GM19238 (cell line): Measurements from ENCODE around the gene SRSF1.
"Not testable (repeated sequence)": the region's sequence is repeated elsewhere in the genome, so short reads cannot be mapped to it uniquely, and the experiment has no call there.

ENCODE experiments used
- DNase-seq: peaks from one replicate; pipeline ENCODE4 v3.0.0; 2011; ENCODE audit warnings: low spot score; ENCODE audit not compliant: insufficient read length

Gene SRSF1

DNA sequence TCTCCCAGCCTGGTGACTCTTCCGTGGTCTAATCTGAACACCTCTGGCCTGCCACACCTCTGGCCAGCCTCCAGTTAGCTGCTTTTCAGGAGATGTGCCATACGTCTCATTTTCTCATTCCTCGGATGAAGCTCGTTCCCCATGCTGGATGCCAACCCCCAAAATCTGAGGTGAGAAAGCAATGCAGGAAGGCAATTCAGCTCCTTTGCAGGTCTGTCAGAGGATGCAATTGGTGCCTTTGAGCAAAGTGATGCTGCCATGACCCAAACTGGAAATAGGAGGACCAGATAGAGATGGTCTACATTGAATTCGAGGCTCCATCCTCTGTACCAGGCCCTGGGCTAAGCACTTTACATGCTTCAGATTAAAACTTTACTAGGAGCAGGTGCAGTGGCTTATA lies 40.8 kb downstream of the SRSF1 start:
- no peak for DNase-seq

DNA sequence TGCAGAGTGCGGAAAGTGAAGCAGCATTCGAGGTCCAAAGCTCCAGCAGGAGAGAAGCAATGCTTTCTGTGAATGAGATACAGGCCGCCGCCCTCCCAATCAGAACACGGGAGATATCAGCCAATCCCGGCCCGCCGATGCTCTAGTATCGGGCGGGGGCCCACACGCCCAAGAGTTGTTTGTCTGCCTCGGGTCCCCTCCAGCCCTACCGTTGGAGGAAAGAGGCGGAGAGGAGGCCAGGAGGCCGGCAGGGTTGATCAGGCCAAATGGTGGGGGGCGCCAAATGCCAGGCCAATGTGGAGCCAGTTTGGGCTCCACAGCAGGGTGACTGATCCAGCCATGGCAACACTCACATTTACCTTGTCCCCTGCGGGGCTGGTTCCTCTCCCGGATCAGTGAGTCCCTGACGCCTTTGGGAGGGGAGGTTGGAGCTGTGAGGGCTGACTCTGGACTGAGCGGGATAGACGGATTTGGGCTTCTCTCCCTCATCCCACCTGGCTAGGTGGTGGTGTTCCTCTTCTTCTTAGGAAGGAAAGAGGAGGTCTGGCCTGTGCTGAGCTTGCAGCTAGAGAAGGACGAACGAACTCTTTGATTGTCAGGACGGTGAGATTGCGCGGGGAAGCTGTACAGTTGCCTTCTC lies 41.4 kb downstream of the SRSF1 start:
- no peak for DNase-seq

DNA sequence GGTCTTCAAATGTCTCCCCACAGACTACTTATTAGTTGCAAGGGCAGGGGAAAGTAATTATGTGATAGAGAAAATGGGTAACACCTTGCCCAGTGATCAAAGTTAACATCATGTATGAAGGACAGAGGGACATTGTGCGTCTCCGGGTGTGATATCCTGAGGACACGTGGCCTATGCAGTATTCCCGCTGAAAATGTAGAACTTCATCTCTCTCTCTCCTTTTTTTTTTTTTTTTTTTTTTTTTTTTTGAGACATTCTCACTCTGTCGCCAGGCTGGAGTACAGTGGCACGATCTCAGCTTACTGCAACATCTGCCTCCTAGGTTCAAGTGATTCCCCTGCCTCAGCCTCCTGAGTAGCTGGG lies 43.9 kb downstream of the SRSF1 start:
- no peak for DNase-seq

DNA sequence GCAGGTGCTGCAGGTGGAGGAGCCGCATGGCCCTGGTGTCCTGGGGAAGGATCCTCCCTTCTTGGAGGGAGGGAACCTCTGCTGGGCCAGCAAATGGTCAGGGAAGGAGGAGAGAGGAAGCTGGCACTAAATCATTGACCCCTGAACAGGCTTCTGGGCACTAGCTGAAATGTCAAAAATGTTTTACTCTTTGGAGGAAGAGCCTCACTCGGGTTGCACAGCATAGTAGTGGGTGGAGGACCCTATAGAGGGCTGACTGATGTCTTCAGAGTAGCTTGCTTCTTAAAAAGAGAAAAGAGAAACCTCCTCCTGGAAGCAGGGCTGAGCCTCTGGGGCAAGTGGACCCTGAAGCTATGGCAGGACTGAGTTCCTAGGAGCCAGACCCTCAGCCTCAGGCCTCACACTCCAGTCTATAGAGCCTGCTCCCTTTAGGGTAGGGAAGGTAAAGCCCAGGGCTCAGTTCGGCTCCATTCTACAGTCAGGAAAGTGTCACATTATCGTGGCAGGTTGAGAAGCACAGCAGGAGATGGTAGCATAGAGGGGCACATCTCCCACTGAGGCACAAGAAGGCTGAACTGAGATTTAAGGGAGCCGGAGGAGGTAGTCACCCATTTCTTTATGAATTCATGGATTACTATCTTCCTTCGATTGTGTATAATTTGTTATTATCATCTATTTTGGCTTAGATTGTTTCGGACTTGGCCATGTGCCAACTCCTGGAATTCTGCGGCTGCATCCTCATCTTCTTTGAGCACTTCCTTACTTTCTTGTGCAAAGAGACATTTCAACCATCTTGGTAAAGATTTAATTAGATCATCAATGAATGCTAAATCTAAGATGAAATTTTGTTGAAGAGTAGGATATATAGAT lies 44.5 kb downstream of the SRSF1 start:
- DNase-seq = no peak

DNA sequence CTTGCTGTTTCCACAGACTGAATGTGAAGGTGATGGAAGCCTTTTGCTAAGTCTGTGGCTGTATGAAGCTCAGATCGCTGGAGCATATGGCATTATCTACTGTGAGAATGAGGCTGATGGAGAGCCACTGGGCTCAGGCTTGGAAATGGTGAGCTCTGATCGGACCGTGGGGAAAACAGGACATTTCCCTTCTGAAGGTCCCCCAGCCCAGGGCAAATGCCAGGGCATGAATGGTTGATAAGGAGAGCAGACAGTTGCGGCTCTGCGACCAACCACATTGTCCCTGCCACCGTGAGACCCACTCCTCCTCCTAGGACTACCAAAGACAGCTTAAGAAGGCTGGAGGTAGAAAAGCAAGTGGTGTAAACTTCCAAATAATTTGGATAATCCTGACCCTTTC lies 47.1 kb downstream of the SRSF1 start:
- DNase-seq = no peak

DNA sequence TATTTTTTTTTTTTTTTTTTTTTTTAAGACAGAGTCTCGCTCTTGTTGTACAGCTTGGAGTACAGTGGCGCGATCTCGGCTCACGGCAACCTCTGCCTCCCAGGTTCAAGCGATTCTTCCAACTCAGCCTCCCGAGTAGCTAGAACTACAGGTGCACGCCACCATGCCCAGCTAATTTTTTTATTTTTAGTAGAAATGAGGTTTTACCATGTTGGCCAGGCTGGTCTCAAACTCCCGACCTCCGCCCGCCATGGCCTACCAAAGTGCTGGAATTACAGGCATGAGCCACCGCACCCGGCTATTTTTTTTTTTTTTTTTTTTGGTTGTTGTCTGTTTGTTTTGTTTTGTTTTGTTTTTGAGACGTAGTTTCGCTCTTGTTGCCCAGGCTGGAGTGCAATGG lies 48.7 kb downstream of the SRSF1 start:
- DNase-seq = not testable (repeated sequence)

DNA sequence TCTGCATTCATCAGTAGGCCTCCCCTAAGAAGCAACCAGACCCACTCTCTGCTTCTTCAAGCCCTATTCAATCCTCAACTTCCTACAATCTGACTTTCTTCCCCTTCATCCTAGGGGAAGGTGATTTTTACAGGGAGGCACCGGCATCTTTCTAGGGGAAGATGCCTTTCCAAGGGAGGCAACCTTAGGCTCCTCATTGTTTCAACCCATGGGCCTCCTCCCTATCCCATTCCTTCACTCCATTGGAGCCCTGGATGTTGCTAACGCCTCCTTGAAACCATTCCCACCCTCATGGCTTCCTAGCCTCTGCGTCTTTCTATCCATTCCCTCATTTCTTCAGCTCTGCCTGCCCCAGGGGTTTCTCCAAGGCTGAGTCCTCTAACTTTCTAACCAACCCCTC lies 49.2 kb downstream of the SRSF1 start:
- DNase-seq = no peak

DNA sequence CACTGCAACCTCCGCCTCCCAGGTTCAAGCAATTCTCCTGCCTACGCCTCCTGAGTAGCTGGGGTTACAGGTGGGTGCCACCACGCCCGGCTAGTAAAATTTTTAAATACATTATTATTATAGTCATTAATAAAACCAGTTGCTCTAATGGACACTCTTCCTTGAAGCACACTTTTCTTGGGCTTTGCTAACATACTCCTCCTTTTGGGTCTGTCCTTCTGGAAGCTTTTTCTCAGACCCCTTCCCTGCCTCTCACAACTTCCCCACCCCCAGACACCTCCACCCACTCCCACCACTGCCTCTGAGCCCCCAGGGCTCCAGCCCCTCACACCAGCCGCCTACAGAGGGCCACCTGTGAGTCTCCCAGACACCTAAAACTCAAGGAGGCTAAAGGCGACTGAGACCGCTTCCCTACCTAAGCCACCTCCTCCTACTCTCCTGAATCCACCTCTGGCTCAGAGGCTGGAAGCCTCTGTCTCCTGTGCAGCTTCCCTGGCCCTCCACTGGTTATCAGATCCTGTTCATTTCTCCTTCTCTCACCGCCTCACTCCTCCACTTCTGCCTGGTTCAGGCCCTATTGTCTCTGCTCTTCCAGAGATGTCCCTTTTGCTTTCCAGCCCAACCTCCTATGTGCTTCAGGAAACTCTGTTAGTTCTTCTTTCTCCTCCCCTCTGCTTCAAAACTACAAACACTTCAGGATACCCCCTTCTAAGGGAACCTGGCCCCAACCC lies 49.8 kb downstream of the SRSF1 start:
- no peak for DNase-seq

DNA sequence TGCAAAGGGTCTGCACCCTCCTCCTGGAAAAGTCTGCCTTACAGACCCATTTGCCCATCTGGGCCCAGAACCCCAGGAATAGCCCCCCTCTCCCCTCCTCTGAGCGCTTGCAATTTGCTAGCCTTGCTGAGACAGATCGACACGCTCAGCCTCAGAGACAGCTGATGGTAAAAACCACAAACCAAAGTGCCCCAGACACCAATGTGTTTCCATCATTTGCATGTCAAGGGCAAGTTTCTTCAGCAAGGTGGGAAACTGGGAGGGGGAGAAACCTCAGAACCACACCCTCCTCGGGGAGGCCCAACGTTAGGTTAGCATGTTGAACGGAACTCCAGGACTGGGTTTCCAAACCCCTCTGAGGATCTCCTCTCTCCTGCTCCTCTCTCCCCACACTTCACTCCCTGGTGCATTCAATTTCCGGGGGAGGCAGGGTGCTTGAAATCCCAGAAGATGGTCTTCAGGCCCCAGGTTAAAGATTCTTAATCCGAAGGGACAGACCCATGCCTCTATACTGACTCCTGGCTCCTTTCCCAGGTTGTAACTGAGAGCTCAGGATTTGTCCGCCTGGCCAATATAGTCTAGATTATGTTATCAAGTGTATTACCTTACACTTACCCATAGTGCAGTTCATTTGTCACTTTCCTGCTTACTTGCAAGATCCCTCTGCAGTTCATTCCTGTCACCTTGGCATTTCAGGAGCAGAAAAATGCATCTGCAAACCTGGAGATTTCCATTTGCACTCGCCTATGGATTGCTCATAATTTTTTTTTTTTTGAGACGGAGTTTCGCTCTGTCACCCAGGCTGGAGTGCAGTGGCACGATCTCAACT lies 50.5 kb downstream of the SRSF1 start:
- DNase-seq = peak; percentile 71

DNA sequence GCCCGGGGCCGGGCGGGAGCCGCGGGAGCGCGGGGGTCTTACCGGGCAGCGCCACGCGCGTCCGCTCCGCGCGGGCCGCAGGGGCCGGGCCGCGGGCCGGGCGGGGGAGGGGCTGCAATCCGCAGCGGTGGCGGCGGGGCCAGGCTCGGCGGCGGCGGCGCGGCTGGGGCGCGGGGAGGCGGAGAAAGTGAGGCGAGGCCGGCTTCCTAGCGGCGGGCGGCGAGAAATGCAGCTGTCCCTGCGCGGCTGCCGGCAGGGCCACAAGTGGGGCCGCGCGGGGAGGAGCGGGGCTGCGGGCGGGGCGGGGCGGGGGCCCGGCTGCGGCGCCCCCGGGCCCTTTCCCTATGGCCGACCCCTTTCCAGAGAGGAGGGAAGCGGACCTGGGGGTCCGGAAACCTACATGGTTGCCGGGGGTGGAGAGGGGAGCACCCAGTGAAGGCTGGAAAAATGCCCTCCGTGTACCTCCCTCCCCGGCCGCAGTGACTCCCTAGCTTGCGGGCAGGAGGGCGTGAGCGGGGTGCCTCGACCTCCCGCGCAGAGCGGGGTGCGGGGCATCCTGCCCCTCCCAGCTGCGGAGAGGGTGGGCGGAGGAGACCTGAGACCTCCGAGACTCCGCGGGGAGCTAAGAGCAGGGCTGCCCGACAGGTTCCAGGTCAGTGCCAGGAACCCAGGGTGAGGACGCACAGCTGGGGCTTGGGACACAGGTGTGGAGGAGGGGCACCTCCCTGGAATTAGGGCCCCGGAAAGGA lies 51.7 kb downstream of the SRSF1 start, which contains the start of gene CUEDC1:
Gene CUEDC1, minus strand, starts transcription at position 230 of the 749 bp plus-strand sequence. CDS start 69,848 bp downstream, outside the sequence.
- peak; percentile 69 for DNase-seq

DNA sequence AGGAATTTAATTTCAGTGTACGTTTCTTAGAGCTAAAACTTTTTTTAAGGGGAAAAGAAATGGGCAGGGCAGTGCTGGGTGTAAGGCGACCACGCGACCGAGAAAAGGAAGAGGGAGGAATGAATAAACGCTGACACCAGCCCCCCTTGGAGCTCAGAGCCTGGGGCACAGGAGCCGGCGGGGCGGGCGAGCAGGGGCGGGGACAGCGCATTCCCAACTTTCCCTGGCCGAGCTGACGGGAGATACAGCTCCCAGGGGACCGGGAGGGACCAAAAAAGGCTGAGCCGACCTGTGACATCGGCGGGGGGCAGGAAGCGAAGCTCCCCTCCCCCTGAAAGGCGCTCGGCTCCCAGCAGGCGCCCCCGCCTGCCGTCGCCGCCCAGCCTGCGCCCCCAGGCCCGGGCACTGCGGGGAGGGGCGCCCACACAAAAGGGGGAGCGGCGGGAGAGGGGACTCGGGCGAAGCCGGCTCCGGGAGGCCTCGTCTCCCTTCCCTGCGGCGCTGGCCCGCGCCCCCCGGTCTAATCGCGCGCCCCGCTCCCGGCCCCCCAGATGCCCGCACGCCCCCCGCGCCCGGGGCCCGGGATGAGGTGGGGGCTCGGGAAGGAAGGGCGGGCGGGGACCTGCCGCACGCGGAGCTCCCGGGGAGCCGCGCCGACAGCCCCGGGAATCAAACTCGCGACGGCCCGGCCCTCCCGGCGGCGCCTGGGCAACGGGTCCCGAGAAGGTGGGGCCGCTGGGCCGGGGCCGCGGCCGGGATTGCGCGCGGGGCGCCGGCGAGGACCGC lies 52.5 kb downstream of the SRSF1 start:
- DNase-seq = no peak

DNA sequence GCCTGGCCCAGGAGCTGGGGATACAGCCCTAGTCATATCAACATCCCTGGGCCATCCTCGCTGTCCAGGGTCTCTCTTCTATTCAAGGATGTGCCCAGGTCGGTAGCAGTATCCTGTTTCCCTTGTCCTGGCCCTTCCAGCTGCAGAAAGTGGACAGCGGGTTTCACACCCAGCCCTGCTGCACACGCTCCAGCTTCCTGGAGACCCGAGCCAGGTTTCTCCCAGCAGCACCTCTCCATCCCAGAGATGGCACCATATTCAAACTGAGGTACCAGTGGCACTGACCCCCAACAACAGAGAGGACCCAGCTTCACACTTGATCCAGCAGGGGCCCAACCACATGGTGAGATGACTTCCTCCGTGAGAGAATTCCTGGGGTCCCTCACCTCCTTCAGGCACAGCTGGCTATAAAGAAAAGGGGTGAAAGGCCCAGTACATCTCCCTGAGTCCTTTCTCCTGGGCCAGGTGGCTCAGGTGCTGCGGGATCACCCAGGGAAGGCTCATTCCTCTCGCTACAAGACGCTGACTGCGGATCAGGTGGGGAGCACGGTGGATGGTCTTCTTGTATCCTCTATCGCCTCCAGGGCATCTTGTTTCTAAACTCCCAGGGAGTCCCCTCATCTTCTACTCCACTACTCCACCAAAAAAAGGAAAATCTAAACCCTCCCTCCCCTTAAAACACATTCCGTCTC lies 53.2 kb downstream of the SRSF1 start:
- no peak for DNase-seq
